ENCODE data around the gene CACNA2D2.

Gene CACNA2D2

GRCh38 chr3:50380405-50381085 is 122.9 kb downstream of the CACNA2D2 start:
- Histone ChIP-seq H3K36me3 (ENCODE audit: control insufficient read depth in 2 of 2, insufficient read depth in 1 of 2, low read length in 2 of 2) (no peaks in the 10 kb centered on the region), H3K27ac (ENCODE audit: extremely low read depth, low read depth, low read length) (no peak overlapping the region), H3K9me3 (ENCODE audit: control insufficient read depth, insufficient read depth, low read depth, low read length) (no peaks in the 10 kb centered on the region), H3K4me3 (ENCODE audit: low read depth, low read length) (no peak overlapping the region), H3K4me1 (ENCODE audit: control insufficient read depth, insufficient read depth, low read length) (no peaks in the 10 kb centered on the region)
- CTCF ChIA-PET = no interaction called here
- POLR2A ChIA-PET = interaction anchor here (0.6 kb wide), 1 partner anchor 30 kb away, joined by 7 read pairs; no protein-coding TSS in a partner anchor
- TF ChIP-seq ZNF426 (tag by site-specific recombination; IDR thresholded peaks at IDR 0.05) (no peak), MEIS1 (CRISPR knock-in tag; IDR thresholded peaks at IDR 0.05; ENCODE audit: borderline replicate concordance) (no peak), SCRT2 (tag by site-specific recombination; IDR thresholded peaks at IDR 0.05) (no peak), GLIS2 (tag by site-specific recombination; IDR thresholded peaks at IDR 0.05) (no peak), KLF7 (tag by site-specific recombination; IDR thresholded peaks at IDR 0.05; ENCODE audit: borderline replicate concordance) (no peak), ZNF19 (tag by site-specific recombination; IDR thresholded peaks at IDR 0.05; ENCODE audit: low read depth) (no peak), ZNF670 (tag by site-specific recombination; IDR thresholded peaks at IDR 0.05; ENCODE audit: low read depth) (no peak), HOXD13 (CRISPR knock-in tag; IDR thresholded peaks at IDR 0.05; ENCODE audit: borderline replicate concordance) (no peak), ZFP3 (tag by site-specific recombination; IDR thresholded peaks at IDR 0.05; ENCODE audit: low read depth) (no peak), GLIS1 (tag by site-specific recombination; IDR thresholded peaks at IDR 0.05) (no peak), ZNF623 (tag by site-specific recombination; IDR thresholded peaks at IDR 0.05) (no peak), MYNN (tag by site-specific recombination; IDR thresholded peaks at IDR 0.05; ENCODE audit: borderline replicate concordance) (no peak), ZNF548 (tag by site-specific recombination; IDR thresholded peaks at IDR 0.05) (no peak), ZNF366 (tag by site-specific recombination; conservative IDR thresholded peaks at IDR 0.05) (no peak)
- TF ChIP-seq, protein P1, sequence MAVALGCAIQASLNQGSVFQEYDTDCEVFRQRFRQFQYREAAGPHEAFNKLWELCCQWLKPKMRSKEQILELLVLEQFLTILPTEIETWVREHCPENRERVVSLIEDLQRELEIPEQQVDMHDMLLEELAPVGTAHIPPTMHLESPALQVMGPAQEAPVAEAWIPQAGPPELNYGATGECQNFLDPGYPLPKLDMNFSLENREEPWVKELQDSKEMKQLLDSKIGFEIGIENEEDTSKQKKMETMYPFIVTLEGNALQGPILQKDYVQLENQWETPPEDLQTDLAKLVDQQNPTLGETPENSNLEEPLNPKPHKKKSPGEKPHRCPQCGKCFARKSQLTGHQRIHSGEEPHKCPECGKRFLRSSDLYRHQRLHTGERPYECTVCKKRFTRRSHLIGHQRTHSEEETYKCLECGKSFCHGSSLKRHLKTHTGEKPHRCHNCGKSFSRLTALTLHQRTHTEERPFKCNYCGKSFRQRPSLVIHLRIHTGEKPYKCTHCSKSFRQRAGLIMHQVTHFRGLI (tag by site-specific recombination; IDR thresholded peaks at IDR 0.05) = no peak
- TF ChIP-seq, protein P2, sequence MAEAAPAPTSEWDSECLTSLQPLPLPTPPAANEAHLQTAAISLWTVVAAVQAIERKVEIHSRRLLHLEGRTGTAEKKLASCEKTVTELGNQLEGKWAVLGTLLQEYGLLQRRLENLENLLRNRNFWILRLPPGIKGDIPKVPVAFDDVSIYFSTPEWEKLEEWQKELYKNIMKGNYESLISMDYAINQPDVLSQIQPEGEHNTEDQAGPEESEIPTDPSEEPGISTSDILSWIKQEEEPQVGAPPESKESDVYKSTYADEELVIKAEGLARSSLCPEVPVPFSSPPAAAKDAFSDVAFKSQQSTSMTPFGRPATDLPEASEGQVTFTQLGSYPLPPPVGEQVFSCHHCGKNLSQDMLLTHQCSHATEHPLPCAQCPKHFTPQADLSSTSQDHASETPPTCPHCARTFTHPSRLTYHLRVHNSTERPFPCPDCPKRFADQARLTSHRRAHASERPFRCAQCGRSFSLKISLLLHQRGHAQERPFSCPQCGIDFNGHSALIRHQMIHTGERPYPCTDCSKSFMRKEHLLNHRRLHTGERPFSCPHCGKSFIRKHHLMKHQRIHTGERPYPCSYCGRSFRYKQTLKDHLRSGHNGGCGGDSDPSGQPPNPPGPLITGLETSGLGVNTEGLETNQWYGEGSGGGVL (tag by site-specific recombination; IDR thresholded peaks at IDR 0.05) = no peak
- TF ChIP-seq, protein P3, sequence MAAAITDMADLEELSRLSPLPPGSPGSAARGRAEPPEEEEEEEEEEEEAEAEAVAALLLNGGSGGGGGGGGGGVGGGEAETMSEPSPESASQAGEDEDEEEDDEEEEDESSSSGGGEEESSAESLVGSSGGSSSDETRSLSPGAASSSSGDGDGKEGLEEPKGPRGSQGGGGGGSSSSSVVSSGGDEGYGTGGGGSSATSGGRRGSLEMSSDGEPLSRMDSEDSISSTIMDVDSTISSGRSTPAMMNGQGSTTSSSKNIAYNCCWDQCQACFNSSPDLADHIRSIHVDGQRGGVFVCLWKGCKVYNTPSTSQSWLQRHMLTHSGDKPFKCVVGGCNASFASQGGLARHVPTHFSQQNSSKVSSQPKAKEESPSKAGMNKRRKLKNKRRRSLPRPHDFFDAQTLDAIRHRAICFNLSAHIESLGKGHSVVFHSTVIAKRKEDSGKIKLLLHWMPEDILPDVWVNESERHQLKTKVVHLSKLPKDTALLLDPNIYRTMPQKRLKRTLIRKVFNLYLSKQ (tag by site-specific recombination; IDR thresholded peaks at IDR 0.05; ENCODE audit: borderline replicate concordance) = no peak
- TF ChIP-seq, protein P4, sequence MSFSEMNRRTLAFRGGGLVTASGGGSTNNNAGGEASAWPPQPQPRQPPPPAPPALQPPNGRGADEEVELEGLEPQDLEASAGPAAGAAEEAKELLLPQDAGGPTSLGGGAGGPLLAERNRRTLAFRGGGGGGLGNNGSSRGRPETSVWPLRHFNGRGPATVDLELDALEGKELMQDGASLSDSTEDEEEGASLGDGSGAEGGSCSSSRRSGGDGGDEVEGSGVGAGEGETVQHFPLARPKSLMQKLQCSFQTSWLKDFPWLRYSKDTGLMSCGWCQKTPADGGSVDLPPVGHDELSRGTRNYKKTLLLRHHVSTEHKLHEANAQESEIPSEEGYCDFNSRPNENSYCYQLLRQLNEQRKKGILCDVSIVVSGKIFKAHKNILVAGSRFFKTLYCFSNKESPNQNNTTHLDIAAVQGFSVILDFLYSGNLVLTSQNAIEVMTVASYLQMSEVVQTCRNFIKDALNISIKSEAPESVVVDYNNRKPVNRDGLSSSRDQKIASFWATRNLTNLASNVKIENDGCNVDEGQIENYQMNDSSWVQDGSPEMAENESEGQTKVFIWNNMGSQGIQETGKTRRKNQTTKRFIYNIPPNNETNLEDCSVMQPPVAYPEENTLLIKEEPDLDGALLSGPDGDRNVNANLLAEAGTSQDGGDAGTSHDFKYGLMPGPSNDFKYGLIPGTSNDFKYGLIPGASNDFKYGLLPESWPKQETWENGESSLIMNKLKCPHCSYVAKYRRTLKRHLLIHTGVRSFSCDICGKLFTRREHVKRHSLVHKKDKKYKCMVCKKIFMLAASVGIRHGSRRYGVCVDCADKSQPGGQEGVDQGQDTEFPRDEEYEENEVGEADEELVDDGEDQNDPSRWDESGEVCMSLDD (tag by site-specific recombination; IDR thresholded peaks at IDR 0.05) = no peak

Data from HEK293 (cell line).